ENCODE results near the gene KIF1C. TPM values are rescaled to one million over a fixed set of nuclear protein-coding genes. Genes with fewer than 3 reads are reported as not detected.
A peak's percentile ranks its signal among the peaks of the same experiment; 100 is the strongest.

The KIF1C gene
- total RNA-seq, 2 donors from 2014 or later, result 108 to 133 TPM

GRCh38 chr17:5077781-5078105 lies 80.0 kb downstream of the KIF1C start:
- Mint-ChIP-seq H3K36me3 (ENCODE audit: low read depth) (peaks cover 1% of the 10 kb centered on the region), H3K9me3 (peaks cover 28% of the 10 kb centered on the region), H3K27me3 (ENCODE audit: insufficient read depth) (peaks cover 36% of the 10 kb centered on the region), H3K27ac (no peak overlapping the region), H3K4me3 (peak overlapping the region; percentile 59), H3K4me1 (peaks cover 3% of the 10 kb centered on the region)
- Histone ChIP-seq H3K9ac (ENCODE audit: extremely low read depth, low read length, poor library complexity, severe bottlenecking) (no peak overlapping the region), H3K4me1 (ENCODE audit: control insufficient read depth, insufficient read depth, low read length) (no peaks in the 10 kb centered on the region), H3K9me3 (ENCODE audit: control insufficient read depth, low read length) (peaks cover 7% of the 10 kb centered on the region), H3K4me3 (ENCODE audit: low read length) (no peak overlapping the region), H3K27me3 (ENCODE audit: control insufficient read depth, insufficient read depth, low read length, poor library complexity, severe bottlenecking) (no peaks in the 10 kb centered on the region), H3K27ac (ENCODE audit: low read depth, low read length) (no peak overlapping the region), H3K36me3 (ENCODE audit: control insufficient read depth, insufficient read depth, low read length) (no peaks in the 10 kb centered on the region)
- 96% methylated on average over 14 of the region's 14 CpGs for WGBS, 2 experiments (ENCODE audit: insufficient coverage in 1 of 2, insufficient read length in 1 of 2)
- DNase-seq, result no peak
- TF ChIP-seq CTCF (conservative IDR thresholded peaks at IDR 0.05), result no peak

Small RNA genes within 50 kb of the gene (microRNA-seq; reads per million reads assigned to microRNA genes)
- gene MIR6864 (ENCODE audit: borderline microRNAs expressed) (not detected), gene MIR6865 (ENCODE audit: borderline microRNAs expressed) (not detected)

Other genes starting within 250 kb of the KIF1C start
- not detected for gene TM4SF5, start 226.1 kb upstream of the KIF1C start, total RNA-seq
- gene VMO1, start 211.6 kb upstream of the KIF1C start, total RNA-seq, result 1 to 10 TPM in 1 of 2 donors, under 1 TPM in 1; 0.75 to 1.0 TPM
- 1 to 10 TPM in 1 of 2 donors, under 1 TPM in 1; 0.88 to 1.6 TPM for gene GLTPD2, start 209.0 kb upstream of the KIF1C start, total RNA-seq
- 100 to 1,000 TPM; 211 to 216 TPM for gene PSMB6, start 201.8 kb upstream of the KIF1C start, total RNA-seq
- gene PLD2, start 190.8 kb upstream of the KIF1C start, total RNA-seq, result 10 to 100 TPM; 72.7 to 75.2 TPM
- 10 to 100 TPM; 75.0 to 79.7 TPM for gene MINK1, start 164.6 kb upstream of the KIF1C start, total RNA-seq
- 1 to 10 TPM in 1 of 2 donors, under 1 TPM in 1; 0.82 to 4.8 TPM for gene C17orf107, start 98.4 kb upstream of the KIF1C start, total RNA-seq
- gene CHRNE, start 94.9 kb upstream of the KIF1C start, total RNA-seq, result 1 to 10 TPM in 1 of 2 donors, under 1 TPM in 1; 0.71 to 1.2 TPM
- gene GP1BA, start 65.7 kb upstream of the KIF1C start, total RNA-seq, result not detected
- 10 to 100 TPM; 59.9 to 76.9 TPM for gene SLC25A11, start 57.9 kb upstream of the KIF1C start, total RNA-seq
- gene RNF167, start 57.7 kb upstream of the KIF1C start, total RNA-seq, result 100 to 1,000 TPM; 120 to 123 TPM
- gene PFN1, start 49.4 kb upstream of the KIF1C start, total RNA-seq, result 100 to 1,000 TPM; 880 to 935 TPM
- gene ENO3, start 46.8 kb upstream of the KIF1C start, total RNA-seq, result 10 to 100 TPM; 34.1 to 53.6 TPM
- gene SPAG7, start 30.1 kb upstream of the KIF1C start, total RNA-seq, result 10 to 100 TPM; 81.1 to 84.4 TPM
- gene CAMTA2, start 10.3 kb upstream of the KIF1C start, total RNA-seq, result 10 to 100 TPM; 13.6 to 24.8 TPM
- gene INCA1, start 428 bp upstream of the KIF1C start, total RNA-seq, result 1 to 10 TPM in 1 of 2 donors, under 1 TPM in 1; 0.99 to 1.7 TPM
- gene SLC52A1, start 37.5 kb downstream of the KIF1C start, total RNA-seq, result under 1 TPM in 1 of 2 donors, not detected in 1; 0.13 TPM
- gene ZFP3, start 80.5 kb downstream of the KIF1C start, total RNA-seq, result 1 to 10 TPM in 1 of 2 donors, under 1 TPM in 1; 0.09 to 1.3 TPM
- gene ZNF232, start 113.9 kb downstream of the KIF1C start, total RNA-seq, result 10 to 100 TPM; 27.2 to 32.1 TPM
- under 1 TPM; 0.13 TPM for gene USP6, start 118.1 kb downstream of the KIF1C start, total RNA-seq
- gene ZNF594, start 193.9 kb downstream of the KIF1C start, total RNA-seq, result 10 to 100 TPM; 13.9 to 15.5 TPM
- gene SCIMP, start 236.9 kb downstream of the KIF1C start, total RNA-seq, result not detected

All from endodermal cell (in vitro differentiated cells).